HG03060 (cell line): ENCODE results near the gene GNAZ.

ENCODE experiments used
- ATAC-seq: cut with Tn5 transposase; IDR thresholded peaks from one replicate; pipeline ENCODE4 v1.9.1; 2021; ENCODE audit warnings: low read depth, moderate number of reproducible peaks; ENCODE audit not compliant: unreplicated experiment

Gene GNAZ

GRCh38 chr22:23166841-23167616, 96.7 kb downstream of the GNAZ start:
- no peak for ATAC-seq

- no peak for ATAC-seq
Measured at GRCh38 chr22:23168391-23169042, 98.2 kb downstream of the GNAZ start.

GRCh38 chr22:23169043-23169406, 98.7 kb downstream of the GNAZ start:
- no peak for ATAC-seq
